ENCODE measurements around the gene SYCP2L. TPM values are rescaled to one million over a fixed set of nuclear protein-coding genes. Genes with fewer than 3 reads are reported as not detected.

Gene SYCP2L
- total and polyA plus RNA-seq, 9 of the 15 experiments (the other 6 are each of a cell fraction or from before 2014, with no cell fraction given) = 12.4 to 46.9 (median 22.0) TPM

DNA sequence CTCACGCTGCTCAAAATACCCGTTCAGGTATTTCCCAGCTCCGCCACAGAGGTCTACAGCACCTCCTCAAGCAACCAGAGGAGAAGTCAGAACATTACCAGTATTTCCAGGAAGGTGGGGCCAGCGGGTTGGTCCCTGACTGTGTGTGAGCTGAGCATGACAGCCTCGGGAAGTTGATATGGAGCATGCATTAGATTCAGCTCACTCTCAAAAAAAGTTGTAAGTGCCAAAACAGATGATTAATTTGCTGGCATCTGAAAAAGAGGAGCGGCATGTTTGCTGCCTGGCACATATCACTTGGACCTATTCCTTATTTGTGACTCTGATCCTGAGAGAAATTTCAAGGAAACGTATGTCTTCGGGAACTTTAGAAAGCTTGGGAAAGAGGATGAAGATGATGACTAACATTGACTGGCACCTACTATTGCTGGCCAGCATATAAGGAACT, 125.0 kb downstream of the SYCP2L start:
- no peaks in the 10 kb centered on the region for H3K9me1 ChIP-seq (ENCODE audit: control insufficient read depth, insufficient read depth, low read length)
- POLR2A ChIA-PET = interaction anchor here (0.6 to 1.5 kb wide), 5 partner anchors 9 to 316 kb away, joined by 3 to 5 read pairs (median 3); no protein-coding TSS in a partner anchor
- H3K27ac ChIP-seq (ENCODE audit: extremely low read depth, low read depth, low read length) = no peak overlapping the region
- ATAC-seq (peak; percentile 94), DNase-seq (ENCODE audit: extremely low read depth in 1 of 4, low spot score in 3 of 4) (peak in 3 of 4 experiments; percentile 22 to 58 (median 53)), FAIRE-seq (peak; percentile 56)
- no peaks in the 10 kb centered on the region for H3K79me2 ChIP-seq (ENCODE audit: control insufficient read depth, insufficient read depth, low read length)
- no peak overlapping the region for H3K4me2 ChIP-seq (ENCODE audit: insufficient read depth, low read length)
- CTCF ChIA-PET (ENCODE audit: low intra/inter-chr PET ratio) = no interaction called here
- H3K36me3 ChIP-seq (ENCODE audit: control insufficient read depth, insufficient read depth, low read length) = no peaks in the 10 kb centered on the region
- WGBS (ENCODE audit: insufficient coverage, low coverage, missing lambda C conversion rate) = 6% methylated on average over 8 of the region's 8 CpGs
- H3K9me3 ChIP-seq (replicated peaks; ENCODE audit: control insufficient read depth, insufficient read depth, low read depth, low read length) = no peaks in the 10 kb centered on the region
- 0 out of 2 replicates have a peak overlapping the region, but pooled peaks have one; percentile 26 for H2AFZ ChIP-seq (ENCODE audit: low read depth, low read length)
- BruUV-seq (replicated peaks) = no TSS peak
- in situ Hi-C loops (cut with MboI) = no loop called here
- H3K4me1 ChIP-seq (replicated peaks in 1 of 2; ENCODE audit: control insufficient read depth in 2 of 2, insufficient read depth in 2 of 2, low read length in 2 of 2) = peaks cover 0 to 5% of the 10 kb centered on the region in 2 experiments; a peak in 2 of 5 replicates
- H3K27me3 ChIP-seq (ENCODE audit: control insufficient read depth in 2 of 2, insufficient read depth in 2 of 2, low read length in 2 of 2) = peaks cover 13 to 18% of the 10 kb centered on the region in 2 experiments; a peak in 4 of 5 replicates
- H3K9ac ChIP-seq (ENCODE audit: insufficient read depth in 1 of 2, low read depth in 2 of 2, low read length in 2 of 2) = no peak overlapping the region
- no peaks in the 10 kb centered on the region for H4K20me1 ChIP-seq (replicated peaks; ENCODE audit: control insufficient read depth, insufficient read depth, low read length)
- intact Hi-C loops (cut with micrococcal nuclease) = no loop called here
- no peak overlapping the region for H3K4me3 ChIP-seq
- TF ChIP-seq EP300 (IDR thresholded peaks at IDR 0.05; ENCODE audit: low read length) (no peak), ZFP36 (IDR thresholded peaks at IDR 0.05; ENCODE audit: low read depth, low read length, partially characterized antibody) (peak; percentile 18), ZNF384 (IDR thresholded peaks at IDR 0.05; ENCODE audit: low read depth, low read length) (no peak), NRF1 (conservative IDR thresholded peaks at IDR 0.05 in 1 of 2, IDR thresholded peaks at IDR 0.05 in 1 of 2) (peak; percentile 46 to 55; a peak in 3 of 4 replicates), TARDBP (IDR thresholded peaks at IDR 0.05) (no peak), HLTF (IDR thresholded peaks at IDR 0.05) (no peak), MEIS2 (IDR thresholded peaks at IDR 0.05; ENCODE audit: partially characterized antibody) (peak; percentile 12)
- TF ChIP-seq, protein P1, sequence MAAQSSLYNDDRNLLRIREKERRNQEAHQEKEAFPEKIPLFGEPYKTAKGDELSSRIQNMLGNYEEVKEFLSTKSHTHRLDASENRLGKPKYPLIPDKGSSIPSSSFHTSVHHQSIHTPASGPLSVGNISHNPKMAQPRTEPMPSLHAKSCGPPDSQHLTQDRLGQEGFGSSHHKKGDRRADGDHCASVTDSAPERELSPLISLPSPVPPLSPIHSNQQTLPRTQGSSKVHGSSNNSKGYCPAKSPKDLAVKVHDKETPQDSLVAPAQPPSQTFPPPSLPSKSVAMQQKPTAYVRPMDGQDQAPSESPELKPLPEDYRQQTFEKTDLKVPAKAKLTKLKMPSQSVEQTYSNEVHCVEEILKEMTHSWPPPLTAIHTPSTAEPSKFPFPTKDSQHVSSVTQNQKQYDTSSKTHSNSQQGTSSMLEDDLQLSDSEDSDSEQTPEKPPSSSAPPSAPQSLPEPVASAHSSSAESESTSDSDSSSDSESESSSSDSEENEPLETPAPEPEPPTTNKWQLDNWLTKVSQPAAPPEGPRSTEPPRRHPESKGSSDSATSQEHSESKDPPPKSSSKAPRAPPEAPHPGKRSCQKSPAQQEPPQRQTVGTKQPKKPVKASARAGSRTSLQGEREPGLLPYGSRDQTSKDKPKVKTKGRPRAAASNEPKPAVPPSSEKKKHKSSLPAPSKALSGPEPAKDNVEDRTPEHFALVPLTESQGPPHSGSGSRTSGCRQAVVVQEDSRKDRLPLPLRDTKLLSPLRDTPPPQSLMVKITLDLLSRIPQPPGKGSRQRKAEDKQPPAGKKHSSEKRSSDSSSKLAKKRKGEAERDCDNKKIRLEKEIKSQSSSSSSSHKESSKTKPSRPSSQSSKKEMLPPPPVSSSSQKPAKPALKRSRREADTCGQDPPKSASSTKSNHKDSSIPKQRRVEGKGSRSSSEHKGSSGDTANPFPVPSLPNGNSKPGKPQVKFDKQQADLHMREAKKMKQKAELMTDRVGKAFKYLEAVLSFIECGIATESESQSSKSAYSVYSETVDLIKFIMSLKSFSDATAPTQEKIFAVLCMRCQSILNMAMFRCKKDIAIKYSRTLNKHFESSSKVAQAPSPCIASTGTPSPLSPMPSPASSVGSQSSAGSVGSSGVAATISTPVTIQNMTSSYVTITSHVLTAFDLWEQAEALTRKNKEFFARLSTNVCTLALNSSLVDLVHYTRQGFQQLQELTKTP (IDR thresholded peaks at IDR 0.05; ENCODE audit: low read depth in 1 of 2, partially characterized antibody in 2 of 2) = no peak
- TF ChIP-seq, protein P2, sequence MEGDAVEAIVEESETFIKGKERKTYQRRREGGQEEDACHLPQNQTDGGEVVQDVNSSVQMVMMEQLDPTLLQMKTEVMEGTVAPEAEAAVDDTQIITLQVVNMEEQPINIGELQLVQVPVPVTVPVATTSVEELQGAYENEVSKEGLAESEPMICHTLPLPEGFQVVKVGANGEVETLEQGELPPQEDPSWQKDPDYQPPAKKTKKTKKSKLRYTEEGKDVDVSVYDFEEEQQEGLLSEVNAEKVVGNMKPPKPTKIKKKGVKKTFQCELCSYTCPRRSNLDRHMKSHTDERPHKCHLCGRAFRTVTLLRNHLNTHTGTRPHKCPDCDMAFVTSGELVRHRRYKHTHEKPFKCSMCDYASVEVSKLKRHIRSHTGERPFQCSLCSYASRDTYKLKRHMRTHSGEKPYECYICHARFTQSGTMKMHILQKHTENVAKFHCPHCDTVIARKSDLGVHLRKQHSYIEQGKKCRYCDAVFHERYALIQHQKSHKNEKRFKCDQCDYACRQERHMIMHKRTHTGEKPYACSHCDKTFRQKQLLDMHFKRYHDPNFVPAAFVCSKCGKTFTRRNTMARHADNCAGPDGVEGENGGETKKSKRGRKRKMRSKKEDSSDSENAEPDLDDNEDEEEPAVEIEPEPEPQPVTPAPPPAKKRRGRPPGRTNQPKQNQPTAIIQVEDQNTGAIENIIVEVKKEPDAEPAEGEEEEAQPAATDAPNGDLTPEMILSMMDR (IDR thresholded peaks at IDR 0.05 in 2 of 3, conservative IDR thresholded peaks at IDR 0.05 in 1 of 3; ENCODE audit: insufficient read depth in 2 of 3, low read depth in 1 of 3, low read length in 3 of 3) = peak; percentile 33 to 57 (median 36); a peak in 4 of 6 replicates
- TF ChIP-seq, protein P3, sequence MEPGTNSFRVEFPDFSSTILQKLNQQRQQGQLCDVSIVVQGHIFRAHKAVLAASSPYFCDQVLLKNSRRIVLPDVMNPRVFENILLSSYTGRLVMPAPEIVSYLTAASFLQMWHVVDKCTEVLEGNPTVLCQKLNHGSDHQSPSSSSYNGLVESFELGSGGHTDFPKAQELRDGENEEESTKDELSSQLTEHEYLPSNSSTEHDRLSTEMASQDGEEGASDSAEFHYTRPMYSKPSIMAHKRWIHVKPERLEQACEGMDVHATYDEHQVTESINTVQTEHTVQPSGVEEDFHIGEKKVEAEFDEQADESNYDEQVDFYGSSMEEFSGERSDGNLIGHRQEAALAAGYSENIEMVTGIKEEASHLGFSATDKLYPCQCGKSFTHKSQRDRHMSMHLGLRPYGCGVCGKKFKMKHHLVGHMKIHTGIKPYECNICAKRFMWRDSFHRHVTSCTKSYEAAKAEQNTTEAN (CRISPR knock-in tag; IDR thresholded peaks at IDR 0.05) = no peak
